Right lobe of liver (tissue), 6 donors: ENCODE measurements around the gene NRAP. TPM values are rescaled to one million over a fixed set of nuclear protein-coding genes. Genes with fewer than 3 reads are reported as not detected.
A peak's percentile ranks its signal among the peaks of the same experiment; 100 is the strongest.

Source experiments
- ATAC-seq, 4 donors: fragments of 200-7000 bp; cut with Tn5 transposase; one replicate each; pipeline ENCODE4 v1.9.1; 2020; ENCODE audit warnings: mild to moderate bottlenecking in 4 of 4, moderate library complexity in 4 of 4
- DNase-seq, 3 donors: peaks; one replicate each; pipeline ENCODE4 v3.0.0-alpha.2; 2020
- H3K27ac ChIP-seq, 3 donors: fragments of 200-600 bp; one replicate each; pipeline ENCODE4 v1.8.0; 2022
- H3K27me3 ChIP-seq, 2 donors: fragments of 200-600 bp; one replicate each; pipeline ENCODE4 v1.8.0; 2022
- H3K36me3 ChIP-seq, 4 donors: fragments of 200-600 bp; sonication (generic) in 1 of 4; one replicate each; pipeline versions ENCODE4 v1.5.1 to v1.8.0; 2017 to 2022; ENCODE audit warnings: control low read depth in 1 of 4
- H3K4me1 ChIP-seq, 4 donors: fragments of 200-600 bp; sonication (generic) in 1 of 4; one replicate each; pipeline versions ENCODE4 v1.5.1 to v1.8.0; 2017 to 2022; ENCODE audit warnings: control low read depth in 1 of 4
- H3K4me3 ChIP-seq, 3 donors: fragments of 200-600 bp; one replicate each; pipeline ENCODE4 v1.8.0; 2022
- H3K9me3 ChIP-seq, 4 donors: fragments of 200-600 bp; sonication (generic) in 1 of 4; one replicate each; pipeline versions ENCODE4 v1.5.1 to v1.8.0; 2017 to 2022; ENCODE audit warnings: control low read depth in 1 of 4
- POLR2A ChIP-seq: fragments of 450-650 bp; IDR thresholded peaks from one replicate; pipeline ENCODE4 v1.6.1; 2017; ENCODE audit warnings: antibody characterized with exemption, mild to moderate bottlenecking
- WGBS: methylation state at CpG from one replicate; pipeline ENCODE4 v1.1.6; 2018; ENCODE audit warnings: low coverage, low lambda C conversion rate; ENCODE audit not compliant: insufficient coverage; ENCODE audit errors: missing lambda C conversion rate; 5-methylcytosine and 5-hydroxymethylcytosine counted together
- intact Hi-C, 2 donors: fragments of 100-400 bp; cut with DNase I; formaldehyde crosslinking; loops; one replicate each; pipeline versions ENCODE4 v1.11.2 to v1.14.1; 2022
- total RNA-seq, 6 experiments: library from RNA; depleted of rRNA in 2 of 6; stranded (reverse); fragments of >200 nt in 2 of 6; fragmentation: NEBNext Ultra II Directional in 3 of 6; extraction: Animal tissue kit (Norgen Biotek cat#: 25700) in 3 of 6; gene quantifications; one replicate each; pipeline versions ENCODE4 v1.1.0 to v1.2.4, GENCODE V29; 2016 to 2023
- TF ChIP-seq, protein P1 (sequence below), 4 donors: fragments of 200-600 bp in 3 of 4; fragments of 450-650 bp in 1 of 4; IDR thresholded peaks; one replicate each; pipeline versions ENCODE4 v1.5.1 to v1.8.0; 2016 to 2022; ENCODE audit warnings: antibody characterized with exemption in 4 of 4, mild to moderate bottlenecking in 2 of 4
- donor health status: DM: no; HTN: yes; CAD: no.
- donor health status: DM: no; HTN: no; CAD: no.
- donor health status: DM: no; HTN: no; CAD: no.
- donor health status: DM: no; HTN: yes; CAD: no.
- donor health status: DM: no; HTN: yes; CAD: no.

The NRAP gene
- total RNA-seq, 6 experiments from 2014 or later, result 0.07 to 1.9 (median 0.22) TPM; not detected in 1

- H3K4me3 ChIP-seq, result no peak overlapping the region
- WGBS, result 60% methylated on average over 3 of the region's 5 CpGs
- no peaks in the 10 kb centered on the region for H3K9me3 ChIP-seq
- H3K27me3 ChIP-seq, result no peaks in the 10 kb centered on the region
- no peak for DNase-seq
- no peaks in the 10 kb centered on the region for H3K36me3 ChIP-seq
- peaks cover 0 to 16% (median 4%) of the 10 kb centered on the region in 4 donors for H3K4me1 ChIP-seq
- TF ChIP-seq, protein P1, sequence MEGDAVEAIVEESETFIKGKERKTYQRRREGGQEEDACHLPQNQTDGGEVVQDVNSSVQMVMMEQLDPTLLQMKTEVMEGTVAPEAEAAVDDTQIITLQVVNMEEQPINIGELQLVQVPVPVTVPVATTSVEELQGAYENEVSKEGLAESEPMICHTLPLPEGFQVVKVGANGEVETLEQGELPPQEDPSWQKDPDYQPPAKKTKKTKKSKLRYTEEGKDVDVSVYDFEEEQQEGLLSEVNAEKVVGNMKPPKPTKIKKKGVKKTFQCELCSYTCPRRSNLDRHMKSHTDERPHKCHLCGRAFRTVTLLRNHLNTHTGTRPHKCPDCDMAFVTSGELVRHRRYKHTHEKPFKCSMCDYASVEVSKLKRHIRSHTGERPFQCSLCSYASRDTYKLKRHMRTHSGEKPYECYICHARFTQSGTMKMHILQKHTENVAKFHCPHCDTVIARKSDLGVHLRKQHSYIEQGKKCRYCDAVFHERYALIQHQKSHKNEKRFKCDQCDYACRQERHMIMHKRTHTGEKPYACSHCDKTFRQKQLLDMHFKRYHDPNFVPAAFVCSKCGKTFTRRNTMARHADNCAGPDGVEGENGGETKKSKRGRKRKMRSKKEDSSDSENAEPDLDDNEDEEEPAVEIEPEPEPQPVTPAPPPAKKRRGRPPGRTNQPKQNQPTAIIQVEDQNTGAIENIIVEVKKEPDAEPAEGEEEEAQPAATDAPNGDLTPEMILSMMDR (IDR thresholded peaks at IDR 0.05), result no peak
- no peak for TF ChIP-seq POLR2A
- intact Hi-C loops, result no loop called here
- H3K27ac ChIP-seq, result no peak overlapping the region
- ATAC-seq, result no peak
Observed at GRCh38 chr10:113681533-113682470, 18.0 kb upstream of the NRAP start.

DNA sequence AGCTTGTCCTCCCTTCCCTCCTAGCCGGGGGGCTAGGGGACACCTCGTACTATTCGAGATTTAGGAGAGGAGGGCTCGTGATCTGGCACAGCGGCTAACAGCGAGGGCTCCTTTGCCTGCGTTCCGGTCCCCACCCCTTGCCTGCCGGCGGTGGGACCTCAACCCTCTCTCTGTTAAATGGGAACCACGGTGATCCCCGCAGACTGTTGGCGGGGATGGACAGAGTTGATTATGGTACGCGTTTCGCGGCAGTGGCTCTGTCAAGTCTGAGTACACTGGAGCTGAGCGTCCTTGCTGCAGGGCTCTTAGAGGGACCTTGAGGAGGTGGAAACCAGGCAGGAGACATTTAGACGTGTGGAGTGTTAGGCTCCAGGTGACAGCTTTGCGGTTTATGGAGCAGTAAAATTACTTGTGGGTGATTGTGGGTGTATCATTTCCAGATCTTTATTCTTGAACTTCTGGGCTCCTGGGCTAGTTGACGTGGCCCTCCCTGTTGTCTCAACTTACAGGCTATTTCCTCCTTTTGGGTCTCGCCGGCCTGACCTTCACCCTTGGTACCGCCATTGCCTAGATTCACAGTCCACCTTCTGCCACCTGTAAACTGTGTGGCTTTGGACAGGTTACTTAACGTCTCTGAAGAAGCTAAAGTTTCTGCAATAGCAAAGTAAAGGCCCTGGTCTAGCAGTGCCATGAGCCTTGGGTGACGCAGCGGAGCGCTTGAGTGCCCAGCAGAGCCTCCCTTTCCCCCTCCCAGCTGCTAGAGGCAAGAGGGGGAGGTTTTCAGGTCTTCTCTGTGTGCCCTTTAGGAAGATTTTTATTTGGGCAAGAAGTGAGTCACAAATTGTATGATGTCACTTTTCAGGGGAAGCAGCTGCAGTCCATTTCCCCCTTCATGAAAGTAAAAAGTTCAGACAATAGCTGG lies 16.6 kb upstream of the NRAP start:
- Histone ChIP-seq H3K4me1 (peaks cover 0 to 16% (median 4%) of the 10 kb centered on the region in 4 donors), H3K36me3 (no peaks in the 10 kb centered on the region), H3K27me3 (no peaks in the 10 kb centered on the region), H3K9me3 (no peaks in the 10 kb centered on the region), H3K4me3 (peak overlapping the region; percentile 66 to 98 (median 90)), H3K27ac (peak overlapping the region; percentile 98 to 99 (median 98))
- intact Hi-C loops, result no loop called here
- DNase-seq (peak; percentile 54 to 69 (median 61)), ATAC-seq (peak; percentile 48 to 52 (median 52))
- under 1% methylated on average over 28 of the region's 28 CpGs for WGBS
- peak; percentile 18 for TF ChIP-seq POLR2A
- TF ChIP-seq, protein P1 (IDR thresholded peaks at IDR 0.05), result no peak

- DNase-seq (peak; percentile 91 to 93 (median 91)), ATAC-seq (peak; percentile 88 to 97 (median 94))
- peak; percentile 75 for TF ChIP-seq POLR2A
- TF ChIP-seq, protein P1 (IDR thresholded peaks at IDR 0.05), result peak in 3 of 4 donors; percentile 17 to 43 (median 37)
- no peaks in the 10 kb centered on the region for H3K27me3 ChIP-seq
- 0% methylated on average over 2 of the region's 68 CpGs for WGBS
- H3K4me3 ChIP-seq, result peak within 1 kb of the TSS; percentile 66 to 98 (median 90)
- H3K4me1 ChIP-seq, result peaks cover 0 to 16% (median 4%) of the 10 kb centered on the region in 4 donors
- no peaks in the 10 kb centered on the region for H3K36me3 ChIP-seq
- intact Hi-C loops, result no loop called here
- no peaks in the 10 kb centered on the region for H3K9me3 ChIP-seq
- peak within 1 kb of the TSS; percentile 98 to 99 (median 98) for H3K27ac ChIP-seq
Observed at GRCh38 chr10:113679463-113680189, 15.8 kb upstream of the NRAP start, which contains the start of gene CASP7. CASP7 (plus strand) TSS chr10:113679912; CDS start chr10:113697494, 17,582 bp downstream.
